ENCODE measurements around the gene RGS11. TPM values are rescaled to one million over a fixed set of nuclear protein-coding genes. Genes with fewer than 3 reads are reported as not detected.

RGS11 gene
- total and polyA plus RNA-seq, 2 experiments from 2014 or later, result 2.4 to 4.5 TPM

GRCh38 chr16:280991-281659 is 5.4 kb upstream of the RGS11 start:
- H3F3A ChIP-seq (ENCODE audit: insufficient read depth), result no peaks in the 10 kb centered on the region
- no peak overlapping the region for H2AFZ ChIP-seq
- H3K27ac ChIP-seq, result no peak overlapping the region
- H3K9me2 ChIP-seq (ENCODE audit: insufficient read depth), result no peaks in the 10 kb centered on the region
- no peaks in the 10 kb centered on the region for H4K20me1 ChIP-seq (ENCODE audit: insufficient read depth)
- H3K4me2 ChIP-seq (ENCODE audit: unreplicated experiment), result no peak overlapping the region
- TF ChIP-seq EZH2 (IDR thresholded peaks at IDR 0.05; ENCODE audit: insufficient read depth, poor library complexity, severe bottlenecking), result no peak
- TF ChIP-seq EZH2phosphoT487 (IDR thresholded peaks at IDR 0.05; ENCODE audit: insufficient read depth, low read depth), result no peak
- 45 to 66% methylated on average over 16 to 21 of the region's 27 CpGs for WGBS, 2 experiments (ENCODE audit: low coverage in 1 of 2, low lambda C conversion rate in 2 of 2, missing lambda C conversion rate in 2 of 2)
- DNase-seq, result no peak
- H3K27me3 ChIP-seq (replicated peaks; ENCODE audit: insufficient read depth), result 0 out of 2 replicates have a peak, but pooled peaks cover 9% of the 10 kb centered on the region
- H3K4me1 ChIP-seq (ENCODE audit: insufficient read depth), result no peaks in the 10 kb centered on the region
- H3K79me2 ChIP-seq (ENCODE audit: insufficient read depth), result no peaks in the 10 kb centered on the region
- no peaks in the 10 kb centered on the region for H3K9me3 ChIP-seq (ENCODE audit: low read depth)
- H3K36me3 ChIP-seq (ENCODE audit: low read depth), result no peaks in the 10 kb centered on the region
- no peak overlapping the region; the same call in 1 of the 2 replicates for H3K4me3 ChIP-seq
- in situ Hi-C loops (cut with MboI), result no loop called here
- H3K9ac ChIP-seq, result peak overlapping the region; percentile 46; the same call in 1 of the 2 replicates

- H3K79me2 ChIP-seq (ENCODE audit: insufficient read depth), result no peaks in the 10 kb centered on the region
- H3K4me1 ChIP-seq (ENCODE audit: insufficient read depth), result no peaks in the 10 kb centered on the region
- H3K4me3 ChIP-seq, result peak within 1 kb of the TSS; percentile 51
- H3K27ac ChIP-seq, result no peak within 1 kb of the TSS
- H3K36me3 ChIP-seq (ENCODE audit: low read depth), result no peaks in the 10 kb centered on the region
- no peaks in the 10 kb centered on the region for H4K20me1 ChIP-seq (ENCODE audit: insufficient read depth)
- H3K9me3 ChIP-seq (ENCODE audit: low read depth), result no peaks in the 10 kb centered on the region
- H3K4me2 ChIP-seq (ENCODE audit: unreplicated experiment), result peak within 1 kb of the TSS; percentile 48
- 0 out of 2 replicates have a peak, but pooled peaks cover 9% of the 10 kb centered on the region for H3K27me3 ChIP-seq (replicated peaks; ENCODE audit: insufficient read depth)
- H3F3A ChIP-seq (ENCODE audit: insufficient read depth), result no peaks in the 10 kb centered on the region
- peak; percentile 54 for DNase-seq
- no peaks in the 10 kb centered on the region for H3K9me2 ChIP-seq (ENCODE audit: insufficient read depth)
- in situ Hi-C loops (cut with MboI), result no loop called here
- peak within 1 kb of the TSS; percentile 46; the same call in 1 of the 2 replicates for H3K9ac ChIP-seq
- TF ChIP-seq EZH2 (IDR thresholded peaks at IDR 0.05; ENCODE audit: insufficient read depth, poor library complexity, severe bottlenecking), result no peak
- TF ChIP-seq EZH2phosphoT487 (IDR thresholded peaks at IDR 0.05; ENCODE audit: insufficient read depth, low read depth), result no peak
- H2AFZ ChIP-seq, result no peak within 1 kb of the TSS
- 0 to 1% methylated on average over 22 to 23 of the region's 54 CpGs for WGBS, 2 experiments (ENCODE audit: low coverage in 1 of 2, low lambda C conversion rate in 2 of 2, missing lambda C conversion rate in 2 of 2)
These were observed 4.8 kb upstream of the RGS11 start, which contains the start of gene ARHGDIG for GRCh38 chr16:280552-280951. Gene ARHGDIG, plus strand, starts transcription at chr16:280591. Its CDS starts 90 bp downstream, at chr16:280681.

GRCh38 chr16:280005-280460 is 4.3 kb upstream of the RGS11 start:
- no peak overlapping the region for H2AFZ ChIP-seq
- in situ Hi-C loops (cut with MboI), result no loop called here
- H3K9me3 ChIP-seq (ENCODE audit: low read depth), result no peaks in the 10 kb centered on the region
- H3K9me2 ChIP-seq (ENCODE audit: insufficient read depth), result no peaks in the 10 kb centered on the region
- H4K20me1 ChIP-seq (ENCODE audit: insufficient read depth), result no peaks in the 10 kb centered on the region
- H3K27me3 ChIP-seq (replicated peaks; ENCODE audit: insufficient read depth), result 0 out of 2 replicates have a peak, but pooled peaks cover 9% of the 10 kb centered on the region
- H3K4me3 ChIP-seq, result peak overlapping the region; percentile 40; the same call in 1 of the 2 replicates
- no peak for DNase-seq
- H3K79me2 ChIP-seq (ENCODE audit: insufficient read depth), result no peaks in the 10 kb centered on the region
- no peaks in the 10 kb centered on the region for H3K4me1 ChIP-seq (ENCODE audit: insufficient read depth)
- WGBS, 2 experiments (ENCODE audit: low coverage in 1 of 2, low lambda C conversion rate in 2 of 2, missing lambda C conversion rate in 2 of 2), result 14 to 17% methylated on average over 22 to 25 of the region's 47 CpGs
- no peaks in the 10 kb centered on the region for H3F3A ChIP-seq (ENCODE audit: insufficient read depth)
- TF ChIP-seq EZH2 (IDR thresholded peaks at IDR 0.05; ENCODE audit: insufficient read depth, poor library complexity, severe bottlenecking) (no peak), EZH2phosphoT487 (IDR thresholded peaks at IDR 0.05; ENCODE audit: insufficient read depth, low read depth) (no peak)
- H3K9ac ChIP-seq, result no peak overlapping the region
- no peaks in the 10 kb centered on the region for H3K36me3 ChIP-seq (ENCODE audit: low read depth)
- no peak overlapping the region for H3K4me2 ChIP-seq (ENCODE audit: unreplicated experiment)
- no peak overlapping the region for H3K27ac ChIP-seq

- no peaks in the 10 kb centered on the region for H3K9me3 ChIP-seq (ENCODE audit: low read depth)
- no peaks in the 10 kb centered on the region for H3K9me2 ChIP-seq (ENCODE audit: insufficient read depth)
- H3K9ac ChIP-seq, result no peak overlapping the region
- WGBS, 2 experiments (ENCODE audit: low coverage in 1 of 2, low lambda C conversion rate in 2 of 2, missing lambda C conversion rate in 2 of 2), result 80 to 100% methylated on average over 4 to 7 of the region's 7 CpGs
- no peaks in the 10 kb centered on the region for H3K4me1 ChIP-seq (ENCODE audit: insufficient read depth)
- H3K27ac ChIP-seq, result no peak overlapping the region
- H3F3A ChIP-seq (ENCODE audit: insufficient read depth), result no peaks in the 10 kb centered on the region
- H3K4me3 ChIP-seq, result no peak overlapping the region
- 0 out of 2 replicates have a peak, but pooled peaks cover 9% of the 10 kb centered on the region for H3K27me3 ChIP-seq (replicated peaks; ENCODE audit: insufficient read depth)
- no peak for DNase-seq
- in situ Hi-C loops (cut with MboI), result no loop called here
- no peaks in the 10 kb centered on the region for H3K79me2 ChIP-seq (ENCODE audit: insufficient read depth)
- H3K4me2 ChIP-seq (ENCODE audit: unreplicated experiment), result no peak overlapping the region
- no peak overlapping the region for H2AFZ ChIP-seq
- no peaks in the 10 kb centered on the region for H4K20me1 ChIP-seq (ENCODE audit: insufficient read depth)
- H3K36me3 ChIP-seq (ENCODE audit: low read depth), result no peaks in the 10 kb centered on the region
- TF ChIP-seq EZH2phosphoT487 (IDR thresholded peaks at IDR 0.05; ENCODE audit: insufficient read depth, low read depth), result no peak
- no peak for TF ChIP-seq EZH2 (IDR thresholded peaks at IDR 0.05; ENCODE audit: insufficient read depth, poor library complexity, severe bottlenecking)
These were observed 3.8 kb upstream of the RGS11 start for GRCh38 chr16:279531-279930.
